Activated CD4-positive, CD25-positive, alpha-beta regulatory T cell treated with anti-CD3 and anti-CD28 coated beads, Interleukin-2, amount 50 U/mL, for 24 hours (primary cell): ENCODE data around the gene DLX1.
"Not testable (repeated sequence)": the region's sequence is repeated elsewhere in the genome, so short reads cannot be mapped to it uniquely, and the experiment has no call there.

Source experiments
- ATAC-seq, 2 donors: fragments of 150-1000 bp; cut with Tn5 transposase; one replicate each; pipeline ENCODE4 v1.10.0; 2021; ENCODE audit warnings: mild to moderate bottlenecking in 1 of 2, moderate library complexity in 1 of 2

Gene DLX1

DNA sequence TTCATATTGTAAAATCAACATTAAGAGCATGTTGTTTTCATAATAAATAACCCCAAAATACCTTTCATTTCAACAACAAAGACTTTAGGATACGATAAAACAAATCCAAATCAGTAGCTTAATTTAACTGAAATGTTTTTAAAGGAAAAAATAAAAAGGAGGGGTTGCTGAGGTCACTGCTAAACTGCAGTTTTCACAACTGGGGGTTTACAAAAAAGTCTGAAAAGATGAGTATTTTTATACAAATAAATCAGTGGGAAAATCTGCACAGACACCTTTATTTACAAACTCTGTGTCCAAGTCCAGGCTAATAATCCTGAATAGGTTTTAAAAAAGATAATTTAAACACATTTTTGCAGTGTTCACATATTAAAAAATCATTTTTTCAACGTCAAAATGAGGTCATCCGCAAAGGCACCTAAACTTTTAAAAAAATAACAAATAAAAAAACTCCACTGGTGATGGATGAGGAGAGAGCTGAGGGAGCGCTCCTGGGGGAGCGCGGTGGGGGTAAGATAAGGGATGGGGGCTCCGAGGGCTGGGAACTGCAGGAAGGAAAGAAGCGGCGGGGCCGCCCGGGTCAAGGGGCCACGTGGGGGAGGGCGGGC, 14.3 kb downstream of the DLX1 start:
- ATAC-seq: no peak

DNA sequence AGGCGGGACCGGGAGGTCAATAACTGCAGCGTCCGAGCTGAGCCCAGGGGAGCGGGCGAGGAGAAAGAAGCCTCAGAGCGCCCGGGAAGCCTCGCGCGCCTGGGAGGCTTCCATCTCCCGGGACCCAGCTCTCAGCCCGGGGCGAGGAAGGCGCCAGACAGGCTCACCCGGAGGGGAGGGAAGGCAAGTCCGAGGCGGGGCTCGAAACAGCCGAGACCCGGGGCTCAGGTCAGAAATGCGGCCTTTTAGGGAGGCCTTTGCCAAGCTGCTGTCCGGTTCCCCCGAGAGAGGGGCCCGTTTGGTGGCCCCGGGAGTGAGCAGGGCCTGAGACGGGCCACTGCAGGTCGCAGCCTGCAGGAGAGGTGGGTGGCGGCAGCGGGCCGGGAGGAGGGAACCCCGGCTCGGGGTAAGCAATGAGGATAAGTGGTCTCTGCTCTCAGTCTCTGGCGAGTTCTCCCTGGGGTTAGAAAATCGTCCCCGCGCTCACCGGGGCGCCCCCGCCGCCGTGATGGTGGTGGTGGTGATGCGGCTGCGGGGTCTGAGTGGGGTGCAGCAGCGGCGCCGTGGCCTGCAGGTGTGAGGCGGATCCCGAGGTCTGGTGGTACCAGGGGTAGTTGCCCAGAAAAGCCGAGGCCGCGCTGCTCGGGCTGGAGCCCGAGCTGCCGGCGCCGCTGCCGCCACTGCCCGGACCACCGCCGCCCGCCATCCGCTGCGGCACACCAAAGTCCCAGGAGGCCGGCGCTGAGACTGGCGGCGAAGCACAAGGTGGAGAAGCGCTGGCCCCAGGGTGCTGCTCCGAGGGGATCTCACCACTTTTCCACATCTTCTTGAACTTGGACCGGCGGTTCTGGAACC, 15.0 kb downstream of the DLX1 start:
- ATAC-seq: no peak

DNA sequence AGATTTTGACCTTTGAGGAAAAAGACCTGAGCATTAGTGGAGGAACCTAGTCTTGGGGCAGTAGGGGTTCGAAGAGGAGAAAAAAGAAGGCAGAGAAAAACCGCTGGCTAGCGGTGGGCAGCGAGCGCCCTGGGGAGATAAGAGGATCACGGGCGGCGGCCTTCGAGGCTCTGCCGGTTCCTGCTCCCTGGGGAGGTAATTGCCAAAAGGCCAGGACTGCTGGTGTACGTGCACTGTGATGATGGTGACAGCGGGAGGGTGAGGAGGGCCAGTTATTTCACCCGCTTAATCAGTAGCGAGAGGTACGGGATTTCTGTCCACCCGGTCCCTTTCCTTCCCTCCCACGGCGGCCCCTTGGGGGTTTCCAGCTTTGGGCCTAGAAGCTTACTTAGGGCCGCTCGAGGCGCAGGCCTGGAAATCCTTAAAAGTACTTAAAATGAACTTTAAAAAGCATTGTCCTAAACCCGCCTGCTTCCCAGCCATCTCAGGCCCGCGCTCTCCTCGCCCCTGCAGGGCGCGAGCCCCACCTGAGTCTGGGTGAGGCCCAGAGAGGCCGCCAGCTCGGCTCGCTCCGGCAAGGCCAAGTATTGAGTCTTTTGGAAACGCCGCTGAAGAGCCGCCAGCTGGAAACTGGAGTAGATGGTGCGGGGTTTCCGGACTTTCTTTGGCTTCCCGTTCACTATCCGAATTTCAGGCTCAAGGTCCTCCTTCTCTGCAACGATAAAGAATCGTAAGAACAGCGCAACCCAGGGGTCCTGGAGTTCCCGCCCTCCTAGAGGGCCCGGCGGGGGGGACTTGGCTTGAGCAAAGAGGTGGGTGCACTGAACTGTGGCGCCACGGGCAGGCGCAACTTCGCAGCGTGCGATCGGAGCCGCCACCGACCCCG, 15.9 kb downstream of the DLX1 start:
- ATAC-seq: no peak

DNA sequence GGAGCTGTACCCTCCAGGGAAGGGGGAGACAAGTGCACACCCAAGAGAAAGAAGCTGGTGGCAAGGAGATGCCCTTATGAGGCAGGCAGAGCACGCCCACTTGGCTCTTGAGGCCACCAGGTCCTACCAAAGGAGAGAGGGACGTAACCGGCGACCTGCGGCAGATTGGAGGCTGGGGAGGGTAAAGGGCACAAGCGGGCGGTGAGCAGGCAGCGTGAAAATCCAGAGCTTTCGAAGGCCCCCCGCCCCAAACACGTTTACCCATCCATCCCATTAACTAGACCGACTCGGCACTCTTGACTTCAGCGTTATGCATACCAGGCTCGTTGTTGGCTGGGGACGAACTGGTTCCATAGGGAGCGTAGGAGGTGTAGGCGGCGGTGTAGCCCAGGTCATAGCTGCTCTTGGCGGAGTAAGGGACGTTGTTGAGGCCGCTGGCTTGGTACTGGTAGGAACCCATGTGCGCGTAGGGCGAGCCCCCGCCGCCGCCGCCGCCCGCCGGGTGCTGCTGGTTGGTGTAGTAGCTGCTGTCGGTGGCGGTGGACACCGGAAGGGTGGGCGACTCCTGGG, 16.6 kb downstream of the DLX1 start:
- peak in 1 of 2 donors; percentile 10 for ATAC-seq

DNA sequence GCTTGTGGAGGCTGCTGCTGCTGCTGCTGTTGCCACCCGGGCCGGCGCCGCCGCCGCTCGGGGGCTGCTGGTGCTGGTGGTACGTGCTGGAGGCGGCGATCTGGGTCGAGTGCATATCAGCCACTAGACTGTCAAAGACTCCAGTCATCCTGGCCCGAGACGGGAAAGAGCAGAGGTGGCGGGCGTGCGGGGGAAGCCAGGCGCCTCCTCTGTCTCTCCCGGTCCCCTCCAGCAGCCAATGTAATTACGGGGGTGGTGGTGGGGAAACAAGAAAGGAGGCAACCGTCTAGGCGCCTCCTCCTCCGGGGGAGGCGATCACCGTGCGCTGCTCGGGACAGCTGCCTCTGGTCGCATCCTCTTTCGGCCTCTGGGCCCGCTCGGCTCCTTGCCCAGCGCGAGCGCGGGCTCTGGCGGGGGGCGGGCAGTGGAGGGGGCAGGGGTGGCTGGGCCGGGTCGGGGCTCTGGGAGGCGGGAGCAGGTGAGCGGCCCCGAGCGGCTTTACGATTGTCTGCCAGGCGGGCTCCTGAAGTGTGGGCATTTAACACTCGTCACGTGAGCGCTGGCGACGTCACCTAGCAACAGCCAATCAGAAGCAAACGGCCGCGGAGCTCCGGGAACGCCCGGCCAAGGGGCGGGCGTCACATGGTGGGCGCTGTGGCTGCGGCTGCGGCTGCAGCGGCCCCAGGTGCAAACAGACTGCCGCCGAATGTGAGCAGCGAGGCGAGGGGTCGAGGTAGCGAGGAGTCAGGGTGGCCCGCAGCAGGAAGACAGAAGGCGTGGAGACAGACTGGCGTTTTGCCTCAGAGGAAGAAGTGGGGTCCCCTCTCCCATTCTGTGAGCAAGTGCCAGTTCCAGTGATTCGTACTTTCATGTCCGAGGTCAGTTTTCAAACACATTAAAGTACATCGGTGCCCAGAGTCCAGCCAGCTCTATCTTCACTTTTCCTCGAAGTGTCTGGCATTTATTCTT, 17.4 kb downstream of the DLX1 start, which contains the start of gene DLX2:
Gene DLX2, minus strand, starts transcription at position 510 of the 969 bp plus-strand sequence. Its CDS starts 362 bp downstream, at position 148.
- peak; percentile 54 to 56 for ATAC-seq

DNA sequence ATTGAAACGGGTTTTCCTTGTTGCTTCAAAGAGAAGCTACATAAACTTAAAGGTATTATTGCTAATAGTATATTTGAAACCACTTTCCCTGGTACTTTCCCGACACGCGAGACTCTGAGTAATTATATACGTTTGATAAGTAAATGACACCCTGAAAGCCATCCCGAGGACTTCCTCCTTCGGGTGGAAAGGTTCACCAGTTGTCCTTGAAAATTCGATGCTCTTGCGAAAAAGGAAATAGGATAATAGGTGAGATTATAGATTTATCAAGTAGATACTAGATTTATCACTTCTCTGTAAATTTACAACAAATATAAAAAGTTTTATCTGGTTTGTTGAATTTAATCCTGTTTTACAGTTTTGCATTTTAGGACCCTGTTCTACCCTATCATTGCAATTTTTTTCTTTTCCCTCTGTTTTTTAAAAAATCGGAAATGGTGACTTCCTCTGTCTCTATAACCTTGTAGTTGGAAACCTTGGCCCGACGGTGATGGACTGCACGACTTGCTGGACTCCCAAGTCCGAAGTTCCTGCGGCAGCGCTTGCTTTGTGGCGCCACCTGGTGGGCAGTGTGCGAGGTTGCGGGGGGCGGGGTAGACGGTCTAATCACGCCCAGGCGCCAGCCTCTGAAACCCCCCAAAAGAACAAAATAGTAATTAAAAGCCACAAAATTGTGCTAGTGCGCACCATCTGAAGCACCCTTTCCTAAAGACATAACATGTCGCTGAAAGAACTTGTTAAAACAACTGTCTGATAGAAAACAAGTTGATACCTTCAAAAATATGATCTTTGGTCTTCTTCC, 18.4 kb downstream of the DLX1 start:
- ATAC-seq: peak; percentile 18 to 26

DNA sequence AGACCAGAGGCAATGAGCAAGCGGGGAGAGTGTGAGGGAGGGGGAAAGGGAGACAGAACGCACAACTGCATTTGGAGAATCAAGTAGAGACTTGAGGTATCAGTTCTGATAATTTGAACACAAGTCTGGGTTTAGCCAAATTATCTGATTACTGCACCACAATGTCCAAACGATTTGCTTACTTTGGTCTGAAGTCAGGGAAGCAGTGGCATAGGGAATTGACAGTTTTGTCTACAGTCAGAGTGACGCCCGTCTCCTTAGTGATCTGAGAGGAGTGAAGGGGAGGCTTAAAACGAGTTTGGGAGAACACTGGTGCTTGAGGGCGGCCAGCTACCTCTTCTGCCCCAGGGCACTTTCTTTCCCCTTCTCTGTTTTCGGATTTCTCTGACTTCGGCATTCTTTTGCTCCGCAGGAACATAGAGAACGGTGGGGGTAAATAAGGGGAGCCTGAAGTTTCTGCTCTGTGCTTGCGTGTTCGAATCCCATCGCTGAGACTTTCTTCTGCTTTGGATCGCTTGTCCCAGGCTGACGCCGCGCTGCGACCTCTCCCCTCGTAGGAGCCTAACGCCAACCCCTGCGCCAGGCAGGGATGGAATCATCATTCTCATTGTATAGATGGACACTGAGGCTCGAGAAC, 20.3 kb downstream of the DLX1 start:
- no peak for ATAC-seq

DNA sequence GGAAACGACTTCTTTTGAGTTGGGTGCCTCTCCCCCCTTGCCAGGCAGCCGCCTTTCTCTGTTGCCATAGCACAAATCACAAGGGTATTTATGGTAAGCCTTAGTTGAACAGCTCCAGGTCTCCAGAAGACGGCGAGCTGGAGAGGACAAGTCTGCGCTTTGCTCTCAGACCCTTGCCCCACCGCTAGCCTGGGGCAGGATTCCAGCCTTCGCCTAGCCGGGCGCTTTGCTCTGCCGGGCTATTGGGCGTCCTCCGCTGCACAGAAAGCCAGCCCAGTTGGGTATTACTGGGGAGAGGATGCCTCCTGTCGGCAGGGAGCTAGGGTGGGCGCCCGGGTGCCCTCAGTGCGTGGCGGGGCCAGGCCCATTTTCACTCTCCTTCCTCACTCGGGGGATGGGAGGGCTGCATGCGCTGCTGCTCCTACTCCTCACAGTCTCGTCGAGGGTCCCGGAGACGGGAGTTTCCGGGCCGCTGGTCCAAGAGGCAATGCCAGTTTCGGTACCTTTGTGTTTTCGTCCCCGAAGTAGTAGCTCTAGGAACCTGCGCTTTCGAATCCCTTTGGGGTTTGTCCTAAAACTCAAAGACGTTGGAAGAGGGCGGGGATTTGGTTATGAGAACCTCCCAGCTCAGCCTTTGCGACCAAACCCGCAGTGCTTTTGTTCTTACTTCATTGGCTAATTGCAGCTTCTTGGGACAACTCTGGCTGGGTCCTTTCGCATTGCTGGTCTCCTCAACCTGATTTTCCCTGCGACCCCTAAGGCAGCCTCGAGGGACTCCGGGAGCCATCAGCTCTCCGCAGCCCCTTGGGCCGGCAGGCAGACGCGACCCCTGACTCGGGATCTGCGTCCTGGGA, 21.0 kb downstream of the DLX1 start:
- ATAC-seq: peak in 1 of 2 donors; percentile 25

DNA sequence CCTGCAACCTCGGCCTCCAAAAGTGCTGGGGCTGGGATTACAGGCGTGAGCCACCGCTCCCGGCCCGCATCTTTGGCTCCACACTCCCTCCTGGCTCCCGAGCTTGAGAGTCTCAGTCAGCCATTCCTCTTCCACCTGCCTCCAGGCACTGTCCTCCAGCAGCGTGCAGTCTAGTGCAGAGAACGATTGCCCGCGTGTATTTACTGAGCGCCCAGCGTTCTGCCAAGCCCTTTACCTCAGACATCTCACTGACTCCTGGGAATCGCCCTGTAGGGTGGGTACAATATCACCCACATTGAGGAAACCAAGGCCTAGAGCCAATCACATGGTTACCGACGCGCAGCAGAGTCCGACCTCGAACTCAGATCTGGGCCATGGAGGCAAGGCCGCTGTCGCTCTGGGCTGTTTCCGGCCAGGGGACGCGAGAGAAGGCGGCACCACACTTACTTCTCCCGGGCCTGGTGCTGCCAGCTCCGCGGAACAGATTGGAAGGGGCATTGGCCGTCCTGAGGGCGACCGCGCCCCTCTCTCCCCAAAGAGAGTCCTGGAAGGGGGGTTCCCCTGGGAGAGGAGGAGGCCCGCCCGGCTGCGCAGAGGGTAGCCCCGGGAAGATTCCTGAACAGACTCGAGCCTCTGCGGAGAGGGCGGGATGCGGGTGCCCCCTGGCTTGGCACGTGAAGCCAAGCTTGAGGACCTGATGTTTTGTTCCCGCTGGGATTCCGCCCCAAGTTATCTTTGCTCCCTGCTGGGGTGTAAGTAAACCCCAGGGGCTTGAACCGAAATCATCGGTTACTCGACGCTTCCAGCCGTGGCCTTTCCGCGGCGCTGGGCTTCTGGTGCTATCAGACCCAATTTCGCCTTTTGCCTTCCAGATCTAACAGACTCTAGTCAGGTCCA, 22.6 kb downstream of the DLX1 start:
- no peak for ATAC-seq

DNA sequence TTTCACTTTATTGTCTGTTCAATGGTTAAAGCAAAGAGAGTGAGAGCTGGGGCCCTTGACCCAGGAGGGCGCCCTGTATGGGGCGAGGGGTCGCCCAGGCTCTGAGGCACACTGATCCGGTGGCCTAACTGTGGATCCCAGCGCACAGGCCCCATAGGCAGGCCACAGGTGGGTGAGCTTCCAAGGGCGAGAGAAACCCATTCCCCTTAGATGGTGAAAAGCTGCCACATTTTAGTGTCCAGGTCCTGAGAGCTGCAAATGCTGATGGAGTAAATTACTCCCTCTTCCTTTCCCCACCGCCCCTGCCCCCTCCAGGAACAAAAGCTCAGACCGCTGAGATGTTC, 23.3 kb downstream of the DLX1 start:
- no peak for ATAC-seq

DNA sequence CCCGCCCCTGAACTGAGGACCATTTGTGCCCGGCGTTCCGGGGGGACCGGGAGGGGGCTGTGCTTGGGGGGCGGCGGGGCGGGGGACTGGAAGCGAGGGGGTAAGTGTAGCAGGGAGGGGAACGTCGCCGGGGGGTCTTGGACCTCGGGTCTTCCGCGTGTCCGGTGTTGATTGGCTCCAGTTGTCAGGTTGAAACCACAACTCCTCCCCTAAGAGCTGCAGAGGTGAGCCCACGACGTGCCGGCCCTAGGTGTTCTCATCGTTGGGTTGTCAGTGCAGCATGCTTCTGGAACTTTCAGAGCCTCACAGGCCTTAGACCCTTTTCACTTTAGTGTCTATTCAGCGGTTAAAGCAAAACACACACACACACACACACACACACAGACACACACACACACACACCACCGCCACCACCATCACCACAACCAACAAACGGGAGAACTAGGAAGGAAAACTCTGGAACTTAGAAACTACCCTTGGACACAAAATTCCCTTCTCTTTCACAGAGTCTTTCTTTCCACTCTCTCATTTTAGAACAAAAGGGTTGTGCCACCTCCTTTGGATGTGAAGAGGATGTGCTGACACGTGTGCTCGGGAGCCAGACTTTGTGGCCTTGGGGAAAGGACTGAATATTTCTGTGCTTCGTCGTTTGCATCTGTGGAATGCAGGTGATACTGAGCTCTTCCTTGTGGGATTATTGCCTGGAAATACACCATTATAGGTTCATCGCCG, 24.1 kb downstream of the DLX1 start:
- ATAC-seq: no peak

DNA sequence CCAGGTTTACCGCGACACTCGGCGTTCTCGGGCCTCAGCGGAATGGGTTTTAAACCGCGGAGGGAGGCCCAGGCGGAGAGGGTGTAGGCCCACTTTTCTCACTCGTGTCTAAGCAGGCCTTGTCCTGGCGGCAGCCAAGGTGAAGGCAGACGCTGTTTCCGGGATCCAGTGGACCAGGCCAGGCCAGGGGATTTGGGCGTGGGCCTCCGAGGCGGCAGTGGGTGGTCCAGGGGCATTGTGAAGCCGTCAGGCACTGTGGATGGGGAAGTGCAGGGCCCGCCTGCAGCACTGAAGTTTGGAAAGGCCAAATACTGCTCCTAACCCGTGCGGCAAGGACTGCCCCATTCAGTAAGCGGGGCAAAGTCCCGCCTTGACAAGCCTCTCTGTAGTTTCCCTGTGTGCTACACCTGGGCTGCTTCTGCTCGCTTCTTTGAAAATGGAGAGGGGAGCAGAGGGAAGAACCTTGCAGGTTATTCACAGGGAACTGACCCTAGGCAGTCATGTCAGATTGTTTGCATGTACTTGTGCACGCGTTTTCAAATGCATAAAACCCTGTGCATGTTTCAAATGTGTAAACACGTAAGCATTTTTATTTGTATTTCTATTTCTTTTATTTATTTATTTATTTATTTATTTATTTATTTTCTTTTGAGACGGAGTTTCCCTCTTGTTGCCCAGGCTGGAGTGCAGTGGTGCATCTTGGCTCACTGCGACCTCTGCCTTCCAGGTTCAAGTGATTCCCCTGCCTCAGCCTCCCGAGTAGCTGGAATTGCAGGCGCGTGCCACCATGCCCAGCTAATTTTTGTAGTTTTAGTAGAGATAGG, 24.9 kb downstream of the DLX1 start:
- ATAC-seq: no peak

DNA sequence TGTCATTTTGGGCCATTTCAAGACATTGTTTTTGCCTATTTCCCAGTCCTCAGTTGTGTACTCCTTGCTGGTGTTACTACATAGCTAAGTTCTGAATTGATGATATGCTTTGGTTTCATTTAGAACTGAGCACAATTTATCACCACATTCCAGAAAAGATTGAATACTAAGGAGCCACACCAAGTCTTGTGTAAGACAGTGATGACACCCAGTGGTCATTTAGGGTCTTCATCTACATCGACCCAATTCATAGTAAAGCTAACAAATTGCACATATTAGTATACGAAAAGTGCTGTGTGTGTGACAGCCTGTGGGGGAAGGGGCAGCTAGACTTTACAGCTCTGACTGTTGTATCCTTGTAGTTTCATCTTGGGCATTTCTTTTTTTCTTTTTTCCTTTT, 28.3 kb downstream of the DLX1 start:
- no peak for ATAC-seq

DNA sequence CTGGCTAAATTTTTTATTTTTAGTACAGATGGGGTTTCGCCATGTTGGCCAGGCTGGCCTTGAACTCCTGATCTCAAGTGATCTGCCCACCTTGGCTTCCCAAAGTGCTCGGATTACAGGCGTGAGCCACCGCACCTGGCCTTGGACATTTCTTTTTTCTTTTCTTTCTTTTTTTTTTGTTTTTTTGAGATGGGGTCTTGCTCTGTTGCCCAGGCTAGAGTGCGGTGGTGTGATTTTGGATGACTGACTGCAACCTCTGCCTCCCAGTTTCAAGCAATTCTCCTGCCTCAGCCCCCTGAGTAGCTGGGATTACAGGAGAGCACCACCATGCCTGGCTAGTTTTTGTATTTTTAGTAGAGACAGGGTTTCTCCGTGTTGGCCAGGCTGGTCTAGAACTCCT, 28.9 kb downstream of the DLX1 start:
- not testable (repeated sequence) for ATAC-seq

DNA sequence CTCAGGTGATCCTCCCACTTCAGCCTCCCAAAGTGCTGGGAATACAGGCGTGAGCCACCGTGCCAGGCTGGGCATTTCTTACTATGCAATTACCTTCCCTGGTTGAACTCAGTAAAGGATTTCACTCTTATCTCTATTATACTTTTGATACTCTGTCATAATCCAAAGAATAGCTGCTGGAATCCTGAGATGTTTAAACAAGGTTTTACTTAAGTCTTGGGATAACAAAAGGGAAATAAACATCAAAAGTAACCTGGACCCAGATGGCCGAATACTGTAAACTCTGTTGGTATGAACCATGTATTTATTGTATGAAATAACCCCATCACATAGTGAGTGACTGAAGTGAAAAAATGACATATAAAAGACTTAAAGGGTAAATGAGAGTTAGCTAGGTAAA, 29.3 kb downstream of the DLX1 start:
- ATAC-seq: no peak

DNA sequence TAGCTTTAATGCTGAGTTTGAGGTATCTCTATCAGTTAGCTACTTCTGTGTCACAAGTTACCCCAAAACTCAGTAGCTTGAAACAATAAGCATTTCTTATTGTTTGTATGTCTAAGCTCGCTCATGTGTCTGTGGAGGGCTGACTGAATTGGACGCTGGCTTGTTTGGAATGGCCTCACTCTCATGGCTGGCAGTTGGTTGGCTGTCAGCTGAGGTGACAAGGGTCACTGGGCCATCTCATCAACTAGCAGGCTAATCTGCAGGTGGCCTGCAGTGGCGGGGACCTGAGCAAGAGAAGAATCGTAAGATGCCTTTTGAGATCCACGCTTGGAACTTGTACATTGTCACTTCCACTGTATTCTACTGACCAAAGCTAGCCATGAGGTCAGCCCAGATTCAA, 30.8 kb downstream of the DLX1 start:
- ATAC-seq: no peak

DNA sequence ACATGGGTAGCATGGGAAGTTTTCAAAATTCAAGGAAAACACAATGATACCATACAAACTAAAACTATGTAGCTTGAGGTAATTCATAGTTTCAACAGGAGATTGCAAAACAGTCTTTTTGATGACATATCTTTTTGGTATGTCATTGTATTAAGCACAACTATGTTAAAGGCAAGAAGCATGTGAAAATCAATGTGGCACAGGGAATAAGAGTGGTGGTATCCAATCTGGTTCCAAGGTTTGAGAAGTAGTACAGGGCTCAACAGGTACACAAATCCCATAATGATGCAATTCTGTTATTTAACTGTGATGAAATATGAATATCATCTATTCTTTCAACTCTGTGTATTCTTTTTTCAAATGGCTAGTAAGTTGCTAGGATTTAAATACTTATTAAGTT, 33.8 kb downstream of the DLX1 start:
- no peak for ATAC-seq
